Kasumi-1 (cell line): ENCODE measurements around the gene FTO.

Source experiments
- DNase-seq, 2 experiments: peaks; one replicate each; lab custom pipeline; 2025; lab: John Stamatoyannopoulos, UW

FTO gene

GRCh38 chr16:53711390-53711789 lies 7.4 kb downstream of the FTO start:
- no peak for DNase-seq

- no peak for DNase-seq
Observed at GRCh38 chr16:53712065-53712464, 8.1 kb downstream of the FTO start.

GRCh38 chr16:53713403-53714204 lies 9.6 kb downstream of the FTO start:
- no peak for DNase-seq

GRCh38 chr16:53714205-53715022 lies 10.5 kb downstream of the FTO start:
- no peak for DNase-seq

GRCh38 chr16:53715023-53715384 lies 11.0 kb downstream of the FTO start:
- no peak for DNase-seq

GRCh38 chr16:53717577-53717976 lies 13.6 kb downstream of the FTO start:
- no peak for DNase-seq

DNA sequence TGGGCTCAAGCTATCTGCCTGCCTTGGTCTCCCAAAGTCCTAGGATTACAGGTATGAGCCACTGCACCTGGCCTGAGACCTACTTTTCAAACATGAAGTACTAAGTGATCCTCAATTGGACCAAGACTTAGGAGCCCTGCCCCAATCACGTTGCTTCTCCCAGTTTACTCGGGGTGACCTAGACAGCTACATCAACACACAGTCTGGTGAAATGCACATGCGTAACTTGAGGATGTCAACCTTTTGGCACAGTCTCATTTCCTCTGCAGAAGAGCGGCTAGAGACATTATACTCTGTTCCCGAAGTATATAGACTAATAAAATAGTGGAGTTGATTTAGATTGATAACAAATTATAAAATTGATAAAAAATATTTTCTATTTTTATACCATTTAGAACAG lies 17.1 kb downstream of the FTO start:
- no peak for DNase-seq

- no peak for DNase-seq
Observed at GRCh38 chr16:53726625-53727024, 22.7 kb downstream of the FTO start.

- DNase-seq: no peak
Observed at GRCh38 chr16:53730693-53731092, 26.7 kb downstream of the FTO start.

DNA sequence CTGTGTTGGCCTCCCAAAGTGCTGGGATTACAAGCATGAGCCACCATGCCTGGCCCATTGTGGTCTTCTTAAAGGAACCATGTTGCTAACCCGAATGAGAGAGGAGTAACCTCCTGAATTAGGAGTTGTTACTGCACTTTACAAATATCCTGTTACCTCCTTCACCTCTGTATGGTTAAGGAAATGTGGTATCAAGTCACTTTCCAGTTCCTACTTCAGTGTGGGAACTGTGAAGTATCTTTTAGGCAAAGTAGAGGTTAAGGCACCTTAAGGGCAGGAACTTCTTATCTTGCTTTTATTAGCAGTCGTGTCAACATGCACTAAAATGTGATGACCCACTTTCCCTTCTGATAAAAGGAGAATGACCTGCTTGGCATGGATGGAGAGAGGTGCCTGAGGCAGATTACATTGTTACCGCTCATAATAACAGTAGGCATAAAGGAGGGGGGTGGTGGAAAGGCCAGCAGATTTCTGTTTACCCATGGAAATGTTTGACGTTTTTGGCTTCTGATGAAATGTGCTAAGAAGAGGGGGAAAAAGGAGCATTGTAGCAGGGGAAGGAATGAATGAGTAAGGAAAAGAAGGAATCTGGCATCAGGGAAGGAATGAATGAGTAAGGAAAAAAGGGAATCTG lies 28.5 kb downstream of the FTO start:
- DNase-seq: no peak

GRCh38 chr16:53734908-53735307 lies 31.0 kb downstream of the FTO start:
- DNase-seq: no peak

GRCh38 chr16:53736297-53736696 lies 32.3 kb downstream of the FTO start:
- DNase-seq: no peak

DNA sequence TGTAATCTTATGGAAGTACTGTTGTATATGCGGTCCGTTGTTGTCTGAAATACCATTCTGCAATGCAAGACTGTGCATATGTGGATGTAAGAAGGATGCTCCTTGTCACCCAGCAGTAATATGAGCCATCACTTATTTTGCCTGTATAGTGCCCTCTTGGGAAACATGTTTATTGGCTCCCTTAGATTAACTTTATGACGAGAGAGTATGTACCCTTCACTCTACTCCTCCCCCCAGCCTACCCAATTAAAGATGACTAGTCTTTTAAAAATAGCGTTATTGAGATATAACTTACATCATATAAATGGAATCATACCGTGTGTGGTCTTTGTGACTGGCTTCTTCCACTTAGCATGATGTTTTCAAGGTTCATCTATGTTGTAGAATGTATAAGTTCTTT lies 33.6 kb downstream of the FTO start:
- DNase-seq: no peak

DNA sequence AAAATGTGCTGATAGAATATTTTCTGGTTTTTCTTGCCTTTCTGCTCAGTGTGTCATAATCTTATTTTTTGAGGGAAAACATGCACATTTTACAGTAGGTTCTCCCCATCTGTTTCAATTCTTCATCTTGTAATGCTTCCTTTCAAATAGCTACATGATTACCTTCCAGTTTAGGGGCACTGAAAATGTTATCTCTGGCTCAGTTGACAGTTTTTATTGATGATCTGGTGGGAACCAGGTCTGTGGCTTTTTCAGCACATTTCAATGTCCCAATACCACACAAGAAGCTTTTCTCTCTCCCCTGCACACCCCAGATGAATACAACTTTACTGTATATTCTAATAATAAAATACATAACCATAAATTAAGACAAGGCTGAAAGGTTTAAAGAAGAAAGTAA lies 36.5 kb downstream of the FTO start:
- no peak for DNase-seq

GRCh38 chr16:53740933-53741531 lies 37.1 kb downstream of the FTO start:
- no peak for DNase-seq

DNA sequence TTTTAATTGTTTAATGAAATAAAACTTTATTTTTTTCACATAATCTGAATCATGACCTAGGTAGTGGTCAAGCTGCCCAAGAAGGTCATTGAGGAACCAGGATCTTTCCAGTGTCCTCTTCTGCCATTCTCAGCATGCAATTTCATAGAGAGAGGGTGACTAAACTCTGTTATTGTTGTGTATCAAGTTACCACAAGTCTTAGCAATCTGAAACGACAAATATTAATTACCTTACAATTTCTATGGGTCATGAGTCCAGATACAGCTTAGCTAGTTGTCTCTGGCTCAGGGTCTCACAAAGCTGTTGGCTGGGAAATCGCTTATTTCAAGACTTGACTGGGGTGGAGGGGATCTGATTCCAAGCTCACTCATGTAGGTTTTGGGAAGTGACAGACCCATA lies 37.6 kb downstream of the FTO start:
- DNase-seq: no peak

DNA sequence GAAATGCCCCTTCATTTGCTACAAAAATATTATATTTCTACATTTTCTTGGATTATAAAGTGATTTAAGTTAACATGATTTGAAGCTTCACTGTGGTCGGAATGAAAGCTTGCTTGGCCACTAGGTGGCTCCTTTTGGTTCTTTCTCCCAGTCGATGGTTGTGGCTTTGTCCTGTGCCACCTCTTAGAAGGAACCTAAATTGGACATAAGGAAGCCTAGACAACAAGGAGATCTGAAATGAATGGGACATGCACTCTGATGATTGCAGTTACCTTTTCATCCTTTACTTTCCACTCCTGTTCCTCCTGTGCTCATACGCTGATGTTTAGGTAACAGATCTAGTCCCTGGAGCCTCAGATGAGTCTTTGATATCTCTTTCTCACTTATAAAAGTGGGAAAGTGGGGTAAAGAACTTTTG lies 39.2 kb downstream of the FTO start:
- DNase-seq: peak; percentile 63 to 75

GRCh38 chr16:53744449-53744848 lies 40.5 kb downstream of the FTO start:
- no peak for DNase-seq

DNA sequence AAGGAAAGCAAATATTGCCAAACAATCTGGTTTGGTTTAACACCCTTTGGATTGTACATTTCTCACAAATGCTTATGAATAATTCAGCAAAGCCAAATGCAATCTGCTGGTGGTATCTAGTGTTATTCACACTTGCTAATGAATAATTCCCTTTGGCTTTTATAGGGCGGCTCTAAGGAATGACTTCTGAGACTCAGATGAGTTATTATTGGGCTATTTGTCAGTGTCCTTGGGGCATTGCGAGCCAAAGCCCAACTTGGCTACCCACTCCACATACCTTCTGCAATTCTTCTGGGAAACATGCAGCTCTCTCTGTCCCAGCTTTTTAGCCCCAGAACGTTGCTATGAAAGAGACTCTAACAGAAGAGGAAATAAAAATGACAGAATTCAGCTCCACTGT lies 41.1 kb downstream of the FTO start:
- no peak for DNase-seq

GRCh38 chr16:53745753-53746266 lies 41.9 kb downstream of the FTO start:
- DNase-seq: no peak

- DNase-seq: no peak
Observed at GRCh38 chr16:53752560-53752959, 48.6 kb downstream of the FTO start.

GRCh38 chr16:53753431-53753830 lies 49.5 kb downstream of the FTO start:
- peak; percentile 49 to 52 for DNase-seq
